Ascending aorta (tissue), 2 donors: ENCODE data around the gene NCKAP5. TPM values are rescaled to one million over a fixed set of nuclear protein-coding genes. Genes with fewer than 3 reads are reported as not detected.

Experiments used
- DNase-seq, 2 donors: peaks; one replicate each; pipeline ENCODE4 v3.0.0-alpha.2; 2019; ENCODE audit warnings: low spot score in 2 of 2
- H3K27ac ChIP-seq, 2 donors: fragments of 200-600 bp; sonication (generic); one replicate each; pipeline ENCODE4 v1.5.1; 2016 to 2017; ENCODE audit warnings: mild to moderate bottlenecking in 1 of 2
- H3K27me3 ChIP-seq: fragments of 200-600 bp; sonication (generic); one replicate; pipeline ENCODE4 v1.5.1; 2017
- H3K36me3 ChIP-seq, 2 donors: fragments of 200-600 bp; sonication (generic); one replicate each; pipeline ENCODE4 v1.5.1; 2016
- H3K4me1 ChIP-seq, 2 donors: fragments of 200-600 bp; sonication (generic); one replicate each; pipeline ENCODE4 v1.5.1; 2016 to 2017; ENCODE audit warnings: mild to moderate bottlenecking in 1 of 2
- H3K4me3 ChIP-seq, 2 donors: fragments of 200-600 bp; sonication (generic); one replicate each; pipeline ENCODE4 v1.5.1; 2016 to 2017; ENCODE audit warnings: mild to moderate bottlenecking in 1 of 2
- H3K9me3 ChIP-seq, 2 donors: fragments of 200-600 bp; sonication (generic); one replicate each; pipeline ENCODE4 v1.5.1; 2016
- intact Hi-C: fragments of 100-400 bp; cut with DNase I; formaldehyde crosslinking; loops from one replicate; pipeline ENCODE4 v1.15.1; 2023
- total RNA-seq: library from RNA; depleted of rRNA; stranded (reverse); fragments of >200 nt; gene quantifications from one replicate; pipeline ENCODE4 v1.1.0, GENCODE V29; 2016
- TF ChIP-seq, protein P1 (sequence below), 3 experiments: fragments of 200-600 bp in 2 of 3; fragments of 450-650 bp in 1 of 3; sonication (generic) in 2 of 3; IDR thresholded peaks; one replicate each; pipeline ENCODE4 v1.5.1; 2016 to 2019; ENCODE audit warnings: antibody characterized with exemption in 3 of 3, mild to moderate bottlenecking in 1 of 3, moderate library complexity in 1 of 3

Gene NCKAP5
- total RNA-seq, 1 donor from 2014 or later: 0.75 TPM

DNA sequence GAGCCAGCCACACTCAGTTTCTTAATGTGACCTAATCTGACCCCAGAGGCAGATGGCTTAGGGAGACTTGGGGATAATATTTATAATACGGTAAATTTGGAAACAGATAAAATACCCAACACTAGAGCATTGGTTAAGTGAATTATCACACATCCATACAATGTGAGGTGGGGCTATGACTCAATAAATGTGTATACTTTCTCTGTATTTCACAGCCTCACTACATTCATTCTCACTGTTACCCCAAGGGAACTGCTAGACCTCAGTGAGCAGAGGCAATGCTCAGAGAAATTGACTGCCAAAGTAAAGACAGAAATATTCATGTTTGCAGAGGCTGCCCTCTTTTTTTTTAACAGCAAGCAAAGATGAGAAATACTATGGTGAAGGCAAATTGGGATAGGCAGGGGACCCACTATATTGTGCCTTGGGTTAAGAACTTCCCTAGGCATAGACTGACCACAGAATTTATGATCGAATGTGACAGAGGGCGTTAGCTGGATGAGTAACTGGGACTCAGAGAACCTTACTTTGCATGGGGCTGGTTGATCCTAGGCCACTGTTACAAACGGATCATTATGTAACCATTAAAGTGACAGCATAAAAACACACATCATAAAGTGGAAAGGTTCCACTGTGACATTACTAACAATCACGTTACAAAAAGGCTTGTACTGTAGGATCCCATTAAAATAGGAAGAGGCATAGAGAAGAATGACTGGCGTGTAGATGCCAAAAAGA lies 652.3 kb downstream of the NCKAP5 start:
- H3K4me1 ChIP-seq: no peaks in the 10 kb centered on the region
- no peaks in the 10 kb centered on the region for H3K36me3 ChIP-seq
- TF ChIP-seq, protein P1, sequence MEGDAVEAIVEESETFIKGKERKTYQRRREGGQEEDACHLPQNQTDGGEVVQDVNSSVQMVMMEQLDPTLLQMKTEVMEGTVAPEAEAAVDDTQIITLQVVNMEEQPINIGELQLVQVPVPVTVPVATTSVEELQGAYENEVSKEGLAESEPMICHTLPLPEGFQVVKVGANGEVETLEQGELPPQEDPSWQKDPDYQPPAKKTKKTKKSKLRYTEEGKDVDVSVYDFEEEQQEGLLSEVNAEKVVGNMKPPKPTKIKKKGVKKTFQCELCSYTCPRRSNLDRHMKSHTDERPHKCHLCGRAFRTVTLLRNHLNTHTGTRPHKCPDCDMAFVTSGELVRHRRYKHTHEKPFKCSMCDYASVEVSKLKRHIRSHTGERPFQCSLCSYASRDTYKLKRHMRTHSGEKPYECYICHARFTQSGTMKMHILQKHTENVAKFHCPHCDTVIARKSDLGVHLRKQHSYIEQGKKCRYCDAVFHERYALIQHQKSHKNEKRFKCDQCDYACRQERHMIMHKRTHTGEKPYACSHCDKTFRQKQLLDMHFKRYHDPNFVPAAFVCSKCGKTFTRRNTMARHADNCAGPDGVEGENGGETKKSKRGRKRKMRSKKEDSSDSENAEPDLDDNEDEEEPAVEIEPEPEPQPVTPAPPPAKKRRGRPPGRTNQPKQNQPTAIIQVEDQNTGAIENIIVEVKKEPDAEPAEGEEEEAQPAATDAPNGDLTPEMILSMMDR (IDR thresholded peaks at IDR 0.05): no peak
- no peak overlapping the region for H3K27ac ChIP-seq
- no peaks in the 10 kb centered on the region for H3K9me3 ChIP-seq
- DNase-seq: no peak
- H3K4me3 ChIP-seq: no peak overlapping the region
- H3K27me3 ChIP-seq: no peaks in the 10 kb centered on the region
- intact Hi-C loops: no loop called here

DNA sequence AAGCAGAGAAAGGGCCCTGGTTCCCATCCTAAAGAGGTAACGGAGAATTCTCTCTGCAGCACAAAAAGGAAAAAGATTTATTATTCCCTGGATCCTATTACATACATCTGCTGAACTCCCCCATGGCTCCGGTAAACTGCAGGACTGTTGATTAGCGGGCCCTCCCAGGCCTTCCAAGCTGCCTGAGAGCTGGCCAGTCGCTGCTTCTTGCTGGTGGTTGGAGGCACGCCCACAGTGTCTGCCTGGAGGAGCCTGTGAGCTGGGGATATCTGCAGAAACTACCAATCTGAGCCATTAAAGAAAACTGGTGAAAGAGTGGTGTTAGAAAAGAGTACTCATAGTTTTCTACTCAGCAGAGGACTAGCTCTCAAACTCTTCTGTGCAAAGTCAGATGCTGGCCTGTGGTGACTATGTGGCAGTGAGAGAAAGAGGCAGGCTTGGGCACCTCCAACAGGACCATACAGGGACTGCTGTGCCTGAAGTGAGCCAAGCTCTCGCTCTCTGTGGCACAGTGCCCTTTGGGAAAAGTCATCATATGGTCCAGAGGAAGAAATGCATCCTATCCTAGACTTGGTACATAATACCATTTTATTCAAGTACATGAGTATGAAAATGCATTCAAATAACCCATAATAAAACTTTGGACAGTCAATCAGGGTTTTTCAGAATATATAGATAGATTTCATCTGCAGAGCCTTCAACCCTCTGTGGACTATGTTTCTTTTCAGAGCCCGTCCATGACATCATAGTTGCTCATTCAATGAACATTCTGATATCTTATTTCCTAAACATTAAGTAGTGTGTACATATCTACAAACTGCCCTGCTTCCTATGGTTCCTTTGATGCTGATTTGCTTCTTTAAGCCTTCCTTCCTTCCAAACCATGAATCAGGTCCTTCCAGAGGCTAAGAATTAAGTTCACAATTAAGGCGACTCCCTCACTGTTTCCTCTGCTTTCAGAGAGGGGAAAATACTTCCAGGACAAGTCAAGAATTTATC lies 656.2 kb downstream of the NCKAP5 start:
- no peak overlapping the region for H3K27ac ChIP-seq
- no peak overlapping the region for H3K4me3 ChIP-seq
- no peak for DNase-seq
- H3K4me1 ChIP-seq: no peaks in the 10 kb centered on the region
- TF ChIP-seq, protein P1 (IDR thresholded peaks at IDR 0.05): no peak
- H3K36me3 ChIP-seq: no peaks in the 10 kb centered on the region
- no peaks in the 10 kb centered on the region for H3K27me3 ChIP-seq
- intact Hi-C loops: no loop called here
- H3K9me3 ChIP-seq: no peaks in the 10 kb centered on the region

DNA sequence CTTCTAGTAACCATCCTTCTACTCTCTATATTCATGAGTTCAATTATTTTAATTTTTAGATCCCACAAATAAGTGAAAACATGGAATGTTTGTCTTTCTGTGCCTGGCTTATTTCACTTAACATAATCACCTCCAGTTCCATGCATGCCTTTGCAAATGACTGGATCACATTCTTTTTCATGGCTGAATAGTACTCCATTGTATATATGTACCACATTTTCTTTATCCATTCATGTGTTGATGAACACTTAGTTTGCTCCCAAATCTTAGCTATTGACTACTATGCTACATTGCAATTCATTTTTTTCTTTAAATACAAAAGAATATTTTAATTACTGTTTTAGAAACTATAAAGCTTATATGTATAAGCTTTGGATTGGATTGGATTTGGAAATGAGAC lies 657.8 kb downstream of the NCKAP5 start:
- H3K27ac ChIP-seq: no peak overlapping the region
- DNase-seq: no peak
- no peaks in the 10 kb centered on the region for H3K4me1 ChIP-seq
- TF ChIP-seq, protein P1 (IDR thresholded peaks at IDR 0.05): no peak
- H3K27me3 ChIP-seq: no peaks in the 10 kb centered on the region
- no peak overlapping the region for H3K4me3 ChIP-seq
- H3K36me3 ChIP-seq: no peaks in the 10 kb centered on the region
- no peaks in the 10 kb centered on the region for H3K9me3 ChIP-seq
- intact Hi-C loops: no loop called here

DNA sequence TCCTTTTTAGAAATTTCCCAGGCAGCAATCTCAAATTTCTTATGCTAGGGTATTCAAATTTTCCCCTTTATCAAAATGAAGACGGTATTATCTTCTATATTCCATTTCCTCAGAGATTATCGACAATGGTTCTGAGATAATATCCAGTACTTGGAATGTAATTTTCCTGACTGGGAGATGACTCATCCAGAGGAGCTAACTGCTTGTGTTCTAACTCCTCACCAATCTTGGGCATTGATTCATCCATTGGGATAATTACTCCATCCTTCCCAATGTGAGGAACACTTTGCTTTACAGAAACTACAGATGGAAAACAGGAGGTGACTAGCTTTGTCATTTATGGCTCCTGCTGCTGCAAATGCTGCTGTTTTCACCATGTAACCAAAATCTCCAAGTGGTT lies 658.8 kb downstream of the NCKAP5 start:
- H3K4me3 ChIP-seq: no peak overlapping the region
- TF ChIP-seq, protein P1 (IDR thresholded peaks at IDR 0.05): no peak
- DNase-seq: no peak
- H3K9me3 ChIP-seq: no peaks in the 10 kb centered on the region
- no peaks in the 10 kb centered on the region for H3K4me1 ChIP-seq
- no peaks in the 10 kb centered on the region for H3K36me3 ChIP-seq
- no peak overlapping the region for H3K27ac ChIP-seq
- intact Hi-C loops: no loop called here
- H3K27me3 ChIP-seq: no peaks in the 10 kb centered on the region

DNA sequence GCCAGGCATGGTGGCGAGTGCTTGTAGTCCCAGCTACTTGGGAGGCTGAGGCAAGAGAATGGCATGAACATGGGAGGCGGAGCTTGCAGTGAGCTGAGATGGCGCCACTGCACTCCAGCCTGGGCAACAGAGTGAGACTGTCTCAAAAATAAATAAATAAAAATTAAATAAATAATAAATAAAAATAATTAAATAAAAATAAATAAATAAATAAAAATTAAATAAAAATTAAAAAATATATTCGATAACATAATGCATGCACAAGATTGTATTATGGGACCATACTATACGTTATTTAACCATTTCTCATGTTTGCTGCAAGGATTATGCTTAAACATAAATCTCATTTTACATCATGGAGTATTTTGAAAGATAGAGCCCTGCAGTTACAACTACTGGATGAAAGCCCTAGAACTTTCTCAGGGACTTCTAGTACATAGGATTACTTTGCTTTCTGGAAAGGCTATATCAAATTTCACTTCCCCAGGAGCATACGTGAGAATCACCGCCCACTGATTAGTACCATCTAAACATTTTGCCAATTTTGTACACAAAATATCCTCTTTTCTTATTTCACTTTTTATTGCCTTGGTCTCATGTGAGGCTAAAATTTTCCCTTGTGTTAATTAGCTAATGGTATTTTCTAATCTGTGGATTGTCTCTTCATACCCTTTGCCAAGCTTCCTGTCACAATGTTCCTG lies 664.0 kb downstream of the NCKAP5 start:
- TF ChIP-seq, protein P1 (IDR thresholded peaks at IDR 0.05): no peak
- no peak for DNase-seq
- Histone ChIP-seq H3K4me1 (no peaks in the 10 kb centered on the region), H3K27me3 (no peaks in the 10 kb centered on the region), H3K9me3 (no peaks in the 10 kb centered on the region), H3K4me3 (no peak overlapping the region), H3K36me3 (no peaks in the 10 kb centered on the region), H3K27ac (no peak overlapping the region)
- intact Hi-C loops: no loop called here
